Measurements from ENCODE around the gene MMD.
"Not testable (repeated sequence)": the region's sequence is repeated elsewhere in the genome, so short reads cannot be mapped to it uniquely, and the experiment has no call there.

The MMD gene

DNA sequence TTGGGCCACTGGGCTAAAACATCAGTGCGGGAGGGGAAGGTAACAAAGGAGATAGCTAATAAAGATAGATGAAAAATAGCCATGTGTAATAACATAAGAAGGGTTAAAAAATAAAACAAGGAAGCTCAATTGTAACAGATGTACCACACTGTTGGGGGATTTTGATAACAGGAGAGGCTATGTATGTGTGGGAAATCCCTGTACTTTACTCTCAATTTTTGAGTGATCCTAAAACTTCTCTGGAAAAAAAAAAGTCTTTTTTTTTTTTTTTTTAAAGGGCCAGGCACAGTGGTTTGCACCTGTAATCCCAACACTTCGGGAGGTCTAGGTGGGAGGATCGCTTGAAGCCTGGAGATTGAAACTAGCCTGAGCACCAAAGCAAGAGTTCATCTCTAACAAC, 1.9 kb upstream of the MMD start:
- DNase-seq (ENCODE audit: low read depth, low spot score), result no peak

DNA sequence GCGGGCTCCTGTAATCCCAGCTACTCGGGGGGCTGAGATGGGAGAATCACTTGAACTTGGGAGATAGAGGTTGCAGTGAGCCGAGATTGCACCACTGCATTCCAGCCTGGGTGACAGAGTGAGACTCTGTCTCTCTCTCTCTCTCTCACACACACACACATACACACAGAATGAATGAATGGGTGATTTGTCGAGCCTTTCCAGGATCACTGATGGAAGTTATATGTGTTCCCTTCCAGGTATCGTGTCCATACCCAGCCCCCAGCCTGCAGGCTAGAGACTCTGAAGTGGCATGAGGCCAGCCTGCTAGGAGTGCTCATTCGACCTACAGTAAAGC, 1.2 kb upstream of the MMD start:
- not testable (repeated sequence) for DNase-seq (ENCODE audit: low read depth, low spot score)

DNA sequence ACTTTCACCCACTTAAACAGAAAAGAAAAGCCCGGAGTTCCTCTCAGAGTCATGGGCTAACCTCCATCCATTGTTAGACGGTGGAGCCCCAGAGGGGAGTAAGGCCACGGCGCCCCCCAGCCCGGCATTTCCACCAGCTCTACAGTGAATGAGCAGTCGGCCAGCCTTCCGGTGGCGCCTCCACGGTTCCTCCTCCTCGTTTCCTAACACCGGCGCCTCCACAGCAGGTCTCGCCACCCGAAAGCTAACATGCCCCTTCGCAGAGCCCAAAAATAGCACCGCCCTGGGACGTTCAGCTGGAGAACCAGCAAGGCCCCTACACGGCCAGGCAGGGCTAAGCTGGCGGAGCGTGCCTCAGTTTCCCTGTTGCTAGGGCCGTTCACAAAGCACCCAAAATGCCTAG, 858 bp downstream of the MMD start:
- peak; percentile 26 for DNase-seq (ENCODE audit: low read depth, low spot score)

DNA sequence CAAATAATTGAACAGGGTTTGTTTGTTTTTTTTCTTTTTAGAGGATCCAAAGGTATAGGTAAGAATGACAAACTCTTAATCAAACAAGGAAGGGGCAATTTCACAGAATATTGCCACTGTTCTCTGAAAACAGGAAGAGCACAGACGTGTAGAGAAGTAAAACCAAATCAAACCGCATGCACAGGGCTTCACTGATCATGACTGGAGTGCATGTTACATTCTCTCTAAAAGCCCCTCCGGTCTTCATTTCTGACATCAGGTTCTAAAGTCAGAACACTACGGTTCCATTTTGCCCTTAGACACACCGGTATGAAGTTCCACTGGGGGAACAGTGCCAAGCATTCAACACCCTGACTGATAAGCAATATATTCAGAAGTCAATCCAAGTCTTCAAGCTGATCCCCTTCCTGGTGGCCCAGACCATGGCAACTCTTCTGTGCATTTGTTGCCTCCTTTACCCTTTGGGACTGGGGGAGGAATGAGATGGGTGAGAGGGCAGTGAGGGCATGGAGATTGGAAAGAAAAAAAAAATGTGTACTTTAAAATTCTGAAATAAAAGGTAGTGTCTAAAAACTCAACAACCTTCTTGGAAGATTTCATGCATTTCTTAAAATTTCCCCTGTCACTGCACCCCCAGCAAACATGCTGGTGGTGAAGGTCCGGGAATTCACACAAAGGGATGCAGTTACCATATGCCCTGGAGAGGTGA, 1.4 kb downstream of the MMD start:
- no peak for DNase-seq (ENCODE audit: low read depth, low spot score)

DNA sequence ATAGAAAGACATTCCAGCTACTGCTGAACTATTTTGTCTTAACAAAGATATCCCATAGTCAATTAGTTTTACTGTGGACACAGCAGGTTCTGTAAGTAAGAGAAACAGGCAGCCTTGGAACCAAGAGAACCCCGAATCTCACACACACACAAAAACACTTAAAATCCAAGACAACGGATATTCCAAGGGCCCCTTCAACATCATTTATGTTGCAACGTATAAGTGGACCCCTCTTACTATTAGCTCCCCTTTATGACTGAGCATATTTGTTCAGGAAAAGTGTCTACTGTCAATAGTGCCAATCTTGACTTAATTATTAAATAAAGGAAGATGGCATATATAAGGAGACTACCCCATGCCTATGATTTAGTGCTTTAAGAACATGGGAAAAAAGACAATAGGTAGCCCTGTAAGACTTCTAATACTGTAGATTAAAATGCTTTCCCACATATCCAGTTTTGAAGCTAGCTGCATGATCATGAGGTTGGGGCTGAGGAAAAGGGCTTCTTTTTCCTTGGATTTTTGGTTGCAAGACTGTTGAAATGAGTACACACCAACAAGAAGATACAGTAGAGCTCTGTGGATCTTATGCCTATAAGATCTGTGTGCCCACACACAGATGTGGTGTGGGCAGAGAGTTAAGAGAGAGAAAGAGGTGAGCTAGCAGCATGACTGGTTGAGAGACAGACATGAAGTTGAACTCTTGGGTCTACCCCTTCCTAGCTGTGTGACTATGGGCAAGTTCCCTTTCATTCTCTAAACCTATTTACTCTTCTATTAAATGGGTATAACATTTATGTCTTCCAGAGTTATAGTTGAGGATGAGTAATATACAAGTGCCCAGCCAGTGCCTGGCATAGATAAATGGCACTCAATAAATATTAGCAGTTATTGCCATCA, 3.0 kb downstream of the MMD start:
- DNase-seq (ENCODE audit: low read depth, low spot score), result no peak

DNA sequence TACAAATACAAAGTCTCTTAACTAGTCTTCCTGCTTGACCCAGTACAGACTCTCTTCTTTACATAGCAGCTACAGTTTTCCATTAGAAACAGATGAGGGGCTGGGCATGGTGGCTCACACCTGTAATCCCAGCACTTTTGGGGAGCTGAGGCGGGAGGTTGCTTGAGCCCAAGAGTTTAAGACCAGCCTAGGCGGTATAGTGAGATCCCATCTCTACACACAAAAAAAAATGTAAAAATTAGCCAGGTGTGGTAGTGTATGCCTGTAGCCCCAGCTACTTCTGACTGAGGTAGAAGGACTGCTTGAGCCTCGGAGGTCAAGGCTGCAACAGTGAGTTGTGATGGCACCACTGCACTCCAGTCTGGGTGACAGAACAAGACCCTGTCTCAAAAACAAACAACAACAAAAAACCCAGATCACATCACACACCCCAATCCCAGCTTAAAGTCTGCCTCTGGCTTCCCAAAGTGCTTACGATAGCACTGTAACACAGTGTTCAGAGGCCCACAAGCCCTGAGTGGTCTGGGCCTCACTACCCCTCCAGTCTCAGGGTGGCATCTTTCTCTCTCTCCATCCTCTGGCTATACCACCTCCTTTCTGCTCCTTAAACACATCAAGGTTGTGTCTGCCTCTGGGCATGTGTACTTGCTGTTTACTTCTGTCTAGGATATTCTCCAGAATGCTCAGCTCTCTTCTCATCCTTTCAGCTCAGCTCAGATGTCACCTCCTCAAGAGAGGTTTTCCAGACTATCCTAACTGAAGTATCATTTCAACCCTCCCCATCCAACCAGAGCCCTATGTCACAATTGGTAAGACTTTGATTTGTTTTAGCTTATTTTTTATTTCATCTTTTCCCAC, 4.0 kb downstream of the MMD start:
- DNase-seq (ENCODE audit: low read depth, low spot score), result no peak

DNA sequence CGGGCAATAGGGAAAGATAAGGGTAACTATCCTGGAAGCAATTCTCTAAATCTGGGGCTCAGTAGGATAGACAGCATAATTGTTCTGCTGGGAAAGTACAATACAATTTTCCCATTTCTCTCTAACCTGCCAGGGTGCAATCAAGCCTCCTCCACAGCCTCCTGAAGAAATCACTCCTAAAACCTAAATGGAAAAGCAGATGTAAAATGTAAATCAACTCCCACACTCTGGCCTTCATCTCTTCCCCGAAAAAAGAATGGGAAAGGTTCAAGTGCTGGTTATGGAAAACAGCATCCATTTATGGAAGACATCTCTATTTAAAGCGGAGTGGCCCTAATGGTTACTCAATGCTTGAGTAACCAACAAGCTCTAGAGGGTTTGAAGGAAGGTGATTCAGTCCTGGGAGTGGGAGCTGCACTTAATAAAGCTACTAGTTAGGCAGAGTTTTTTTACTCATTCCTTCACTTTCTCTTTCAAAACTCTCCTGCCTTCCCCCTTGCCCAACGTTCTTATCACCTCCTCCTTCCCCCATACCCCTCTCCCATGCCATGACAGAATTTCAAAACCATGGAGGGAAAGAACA, 5.1 kb downstream of the MMD start:
- no peak for DNase-seq (ENCODE audit: low read depth, low spot score)

DNA sequence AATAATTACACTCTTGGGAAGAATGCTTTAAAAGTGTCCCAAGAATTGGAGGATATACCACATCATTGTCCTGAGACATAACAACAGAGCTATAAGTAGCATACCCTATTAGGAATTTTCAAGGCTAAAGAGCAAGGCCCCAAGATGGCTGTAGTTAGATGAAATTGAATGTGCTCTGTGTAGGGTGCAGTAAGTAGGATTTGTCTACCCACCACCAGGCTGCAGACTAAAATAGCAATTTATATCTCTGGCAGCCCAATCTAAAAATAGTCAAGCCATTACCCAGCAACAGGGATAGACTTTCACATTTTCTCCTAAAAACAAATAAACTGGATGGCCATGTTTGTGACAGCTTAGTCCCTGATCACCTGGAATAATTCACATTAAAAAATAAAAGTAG, 5.6 kb downstream of the MMD start:
- no peak for DNase-seq (ENCODE audit: low read depth, low spot score)

DNA sequence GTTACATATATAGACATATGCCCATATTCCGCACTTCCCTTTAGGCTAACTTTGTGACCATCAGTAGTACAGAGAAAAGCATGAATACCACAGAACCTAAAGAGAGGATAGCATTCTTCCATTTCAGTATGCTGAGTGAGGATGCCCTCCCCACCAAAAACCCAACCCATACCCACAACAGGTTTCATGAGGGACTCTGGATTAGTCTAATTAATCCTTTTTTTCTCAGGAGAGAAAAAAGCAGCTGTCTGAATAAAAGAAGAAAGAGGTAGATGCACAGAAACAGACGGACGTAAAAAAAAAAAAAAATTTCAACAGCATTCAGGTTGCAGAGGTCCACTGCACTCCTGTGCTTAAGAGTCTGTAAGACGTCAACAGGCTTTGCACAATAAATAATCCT, 6.7 kb downstream of the MMD start:
- no peak for DNase-seq (ENCODE audit: low read depth, low spot score)

DNA sequence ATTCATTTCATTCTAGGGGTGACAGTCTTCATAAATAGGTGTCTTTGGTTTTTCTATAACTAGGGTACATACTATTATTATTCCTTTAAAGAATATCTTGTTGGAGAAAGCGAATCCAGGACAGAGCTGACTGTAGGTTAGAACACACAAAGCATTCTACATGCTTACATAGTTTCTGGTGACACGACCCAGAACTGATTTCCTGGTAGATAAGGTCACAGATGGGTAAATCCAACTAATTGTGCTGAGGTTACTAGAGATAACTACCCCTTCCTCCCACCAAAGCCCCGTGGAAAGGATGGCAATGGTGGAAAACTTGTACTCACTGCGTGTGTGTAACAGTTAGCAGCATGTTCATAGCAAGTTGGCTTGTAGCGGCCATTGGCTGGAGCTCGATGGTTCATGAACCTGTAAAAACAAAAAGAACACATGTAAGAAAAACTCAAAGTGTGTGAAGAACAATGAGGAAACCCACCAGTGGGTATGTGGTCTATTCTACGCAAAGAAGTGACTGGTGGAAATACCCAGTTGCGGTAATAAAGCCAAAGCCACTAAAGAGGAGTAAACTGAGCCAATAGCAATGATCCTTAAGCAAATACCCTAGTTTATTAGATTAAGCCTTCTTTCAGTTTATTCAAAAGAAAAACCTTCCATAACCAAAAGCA, 7.7 kb downstream of the MMD start:
- no peak for DNase-seq (ENCODE audit: low read depth, low spot score)

DNA sequence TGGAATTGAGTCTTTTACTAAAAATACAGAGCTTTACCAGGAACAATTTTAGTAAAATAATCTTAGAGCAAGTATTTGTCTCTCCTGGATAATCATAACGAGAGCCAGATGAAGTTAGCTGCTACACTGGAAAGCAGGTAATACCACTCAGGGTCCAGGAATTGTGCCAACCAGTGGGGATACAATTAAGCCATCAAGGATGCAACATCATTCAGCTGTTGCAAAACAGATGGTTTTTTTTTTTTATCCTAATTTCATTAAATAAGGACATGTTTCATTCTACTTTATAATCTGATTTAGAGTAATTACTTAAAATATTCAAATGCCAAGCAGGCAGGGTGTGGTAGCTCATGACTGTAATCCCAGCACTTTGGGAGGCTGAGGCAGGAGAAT, 10.2 kb downstream of the MMD start:
- no peak for DNase-seq (ENCODE audit: low read depth, low spot score)

DNA sequence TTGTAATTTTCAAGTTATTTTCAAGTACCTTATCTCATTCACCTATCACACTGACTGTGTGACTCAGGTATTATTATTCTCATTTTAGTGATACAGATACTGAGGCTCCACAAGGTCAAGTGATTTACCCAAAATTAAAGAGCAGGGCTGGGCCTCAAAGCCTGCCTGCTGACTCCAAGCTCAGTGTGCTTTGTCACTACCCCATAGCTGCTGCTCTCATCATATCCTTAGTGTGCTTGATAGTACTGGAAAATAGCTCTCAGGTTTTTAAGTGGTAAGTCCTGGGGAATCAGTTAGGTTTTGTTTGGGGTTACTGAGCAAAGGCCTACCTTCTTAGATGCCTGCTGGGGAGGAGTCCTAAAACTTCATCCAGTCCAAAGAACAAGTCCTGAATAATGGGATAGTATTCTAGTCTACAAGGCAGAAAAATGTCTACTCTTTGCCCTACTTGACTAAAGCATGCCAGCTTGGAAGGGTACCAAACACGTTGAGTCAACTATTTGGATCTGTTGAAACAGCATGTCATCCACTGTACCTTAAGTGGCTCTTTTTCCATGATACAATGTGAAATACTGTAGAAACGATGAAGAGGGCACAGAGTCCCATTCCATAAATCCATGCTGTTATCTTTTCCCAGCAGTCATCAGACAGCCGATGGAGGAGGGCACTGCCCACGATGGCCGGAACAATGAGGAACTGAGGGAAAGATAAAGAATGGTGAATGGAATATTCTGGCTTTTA, 10.7 kb downstream of the MMD start:
- DNase-seq (ENCODE audit: low read depth, low spot score), result no peak

DNA sequence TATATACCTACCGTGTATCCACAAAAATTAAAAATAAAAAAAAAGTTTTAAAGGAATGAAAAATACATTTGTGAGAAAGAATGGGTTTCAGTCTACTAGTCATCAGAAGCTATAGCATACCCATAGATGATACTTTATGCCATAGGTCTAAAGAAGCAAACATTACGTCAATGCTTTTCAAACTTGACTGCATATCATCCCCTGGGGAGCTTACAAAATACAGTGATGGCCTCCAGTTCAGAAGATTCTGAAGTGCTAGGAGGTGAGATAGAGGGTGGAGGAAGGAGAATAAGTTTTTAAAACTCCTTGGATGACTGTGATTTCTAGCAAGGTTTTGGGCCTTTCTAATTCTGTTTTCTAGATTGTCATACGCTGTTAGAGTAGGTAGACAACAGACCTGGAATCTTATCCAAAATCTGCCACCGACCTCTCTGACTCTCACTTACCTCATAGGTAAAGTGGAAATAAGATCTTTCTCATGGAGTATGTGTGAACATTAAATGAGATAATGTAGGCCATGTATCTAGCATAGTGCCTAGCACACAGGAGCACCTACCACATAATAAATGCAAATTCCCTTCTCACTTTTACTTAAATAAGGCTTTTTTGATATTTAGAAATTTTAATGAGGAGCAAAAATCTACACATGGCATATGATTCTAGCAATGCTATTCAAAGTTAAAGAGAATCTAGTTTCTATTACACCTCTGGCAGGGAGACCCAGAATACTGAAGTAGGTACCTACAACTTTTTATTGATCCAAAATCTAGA, 12.4 kb downstream of the MMD start:
- no peak for DNase-seq (ENCODE audit: low read depth, low spot score)

DNA sequence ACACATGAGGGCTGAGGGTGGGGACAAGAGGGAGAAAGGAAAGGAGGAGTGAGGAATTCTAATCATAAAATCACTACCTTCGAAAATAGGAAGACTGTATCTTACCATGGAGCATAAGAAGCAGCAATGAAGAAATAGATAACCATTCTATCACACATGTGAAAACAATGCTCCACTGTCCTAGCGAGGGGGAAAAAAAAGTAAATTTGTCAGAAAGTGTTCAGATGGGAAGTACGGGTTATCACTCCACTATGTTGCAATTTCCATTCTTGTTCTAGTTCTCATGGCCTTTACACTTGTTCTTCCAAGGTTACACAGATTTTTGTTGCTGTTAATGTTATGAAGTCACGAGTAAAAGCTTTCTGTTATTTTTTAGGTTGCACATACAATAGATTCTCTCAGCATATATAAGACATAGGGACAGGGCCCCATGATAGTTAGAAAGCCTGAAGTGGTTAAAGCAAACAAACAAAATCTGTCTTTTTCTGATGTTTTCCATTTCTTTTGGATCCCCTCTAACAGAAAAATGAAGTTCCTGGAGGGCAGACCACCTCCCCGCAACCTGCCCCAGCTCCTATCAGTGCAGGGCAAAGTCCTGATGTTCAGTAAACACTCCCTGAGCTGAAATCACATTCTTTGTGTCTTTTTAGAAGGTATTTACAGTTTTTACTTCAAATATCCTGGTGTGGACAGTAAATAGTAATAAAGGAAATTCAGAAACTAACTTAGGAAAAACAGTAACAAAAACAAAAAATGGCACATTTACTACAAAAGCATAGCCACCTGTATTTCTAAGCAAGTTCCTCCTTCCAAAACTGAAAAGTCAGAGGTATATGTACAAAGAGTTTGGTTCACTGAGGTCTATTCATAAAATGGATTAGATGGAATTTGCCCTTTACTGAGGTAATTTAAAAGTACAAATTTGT, 13.7 kb downstream of the MMD start:
- no peak for DNase-seq (ENCODE audit: low read depth, low spot score)

DNA sequence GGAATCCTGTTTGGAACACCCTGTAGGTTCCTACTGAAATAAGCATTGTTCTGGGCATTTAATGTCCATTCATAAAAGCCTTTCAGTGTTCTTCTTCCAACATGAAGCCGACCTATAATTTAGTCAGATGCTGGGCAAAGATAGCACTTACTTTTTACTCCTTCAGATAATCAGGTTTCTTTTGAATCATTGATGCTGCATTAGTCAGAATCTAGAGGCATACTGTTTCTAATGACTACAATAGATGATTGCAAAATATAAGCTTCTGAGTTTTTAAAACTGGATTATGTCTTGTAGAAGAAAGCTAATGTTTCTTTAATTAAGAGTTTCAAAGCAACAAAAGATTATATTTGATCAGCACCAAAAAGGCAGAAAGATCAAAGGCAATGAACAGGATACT, 16.0 kb downstream of the MMD start:
- DNase-seq (ENCODE audit: low read depth, low spot score), result no peak

DNA sequence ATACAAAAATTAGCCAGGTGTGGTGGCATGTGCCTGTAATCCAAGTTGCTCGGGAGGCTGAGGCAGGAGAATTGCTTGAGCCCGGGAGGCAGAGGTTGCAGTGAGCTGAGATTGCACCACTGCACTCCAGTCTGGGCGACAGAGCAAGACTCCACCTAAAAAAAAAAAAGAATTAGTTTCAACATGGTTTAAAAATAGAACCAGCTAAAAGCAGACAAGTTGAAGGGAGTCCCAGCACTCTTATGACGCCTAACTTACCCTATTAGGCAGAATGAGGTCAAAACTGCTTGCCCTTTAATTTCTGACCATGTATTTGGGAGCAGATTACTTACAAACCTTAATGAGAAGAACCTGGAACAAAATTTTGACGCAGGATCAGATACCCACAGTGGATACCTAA, 17.4 kb downstream of the MMD start:
- DNase-seq (ENCODE audit: low read depth, low spot score), result not testable (repeated sequence)

DNA sequence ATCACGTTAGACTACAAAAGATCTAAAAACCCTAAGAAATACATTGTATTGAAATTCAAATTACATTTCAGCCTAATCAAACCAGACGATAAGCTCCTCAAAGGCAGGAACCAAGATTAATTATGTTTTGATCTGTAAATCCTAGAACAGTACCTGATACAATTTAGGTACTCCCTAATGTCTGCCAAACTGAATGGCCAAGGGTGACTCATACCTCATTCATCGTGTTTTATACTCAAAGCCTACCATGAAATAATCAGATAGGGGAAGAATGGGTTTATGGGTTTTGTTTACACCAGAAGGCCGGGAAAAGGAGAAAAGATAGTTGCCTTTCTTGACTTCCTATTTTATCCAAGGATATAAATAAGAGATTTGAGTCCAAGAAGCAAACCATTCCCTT, 19.3 kb downstream of the MMD start:
- DNase-seq (ENCODE audit: low read depth, low spot score), result no peak

DNA sequence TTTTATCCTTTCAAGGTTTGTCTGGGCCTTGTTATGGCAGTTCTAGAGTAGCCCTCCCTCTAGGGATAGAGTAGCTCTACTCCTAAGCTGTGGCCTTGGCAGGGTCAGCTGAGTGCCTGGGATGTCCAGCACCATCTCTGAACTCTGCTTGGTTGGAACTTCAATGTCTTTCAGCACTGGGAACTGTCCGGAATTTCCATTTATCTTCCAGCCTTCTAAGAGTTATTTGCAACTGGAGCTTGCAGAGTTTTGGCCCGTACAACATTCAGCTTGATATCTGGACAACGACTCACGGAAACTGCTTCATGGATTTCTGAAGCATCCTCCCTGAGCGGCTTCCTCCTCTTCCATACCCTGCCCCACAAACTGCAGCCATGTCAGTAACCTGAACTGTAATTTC, 22.9 kb downstream of the MMD start:
- peak; percentile 14 for DNase-seq (ENCODE audit: low read depth, low spot score)
